T-helper 2 cell treated with Interferon-gamma antibody and Interleukin-4, amounts not matched to agents 100 ng/mL and 5 ng/mL, for 36 hours (primary cell): ENCODE measurements around the gene ARRDC1. TPM values are rescaled to one million over a fixed set of nuclear protein-coding genes. Genes with fewer than 3 reads are reported as not detected.
"Not testable (repeated sequence)": the region's sequence is repeated elsewhere in the genome, so short reads cannot be mapped to it uniquely, and the experiment has no call there.

Experiments used
- intact Hi-C: fragments of 100-400 bp; cut with micrococcal nuclease; formaldehyde crosslinking; loops from one replicate; pipeline ENCODE4 v1.15.1; 2023
- total RNA-seq: library from RNA; stranded (reverse); gene quantifications from 2 replicates; pipeline ENCODE4 v1.2.3, GENCODE V29; 2022

Gene ARRDC1
- total RNA-seq, 1 donor from 2014 or later, result 67.4 TPM

DNA sequence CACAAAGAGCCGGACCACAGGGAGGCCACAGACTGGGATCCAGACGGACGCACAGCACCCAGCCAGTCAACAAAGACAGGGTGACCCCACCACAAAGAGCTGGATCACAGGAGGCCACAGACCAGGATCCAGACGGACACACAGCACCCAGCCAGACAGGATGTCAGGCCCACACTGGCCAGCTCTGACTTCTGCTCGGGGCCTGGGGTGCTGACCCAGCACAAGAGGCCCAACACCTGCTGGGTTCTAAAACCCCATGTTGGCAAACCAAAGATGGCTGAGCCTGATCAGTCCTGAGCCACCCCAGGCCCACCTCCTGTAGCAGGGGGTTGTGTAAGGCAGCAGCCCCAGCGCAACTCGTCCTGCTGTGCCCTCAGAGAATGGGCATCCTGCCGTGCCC, 21.5 kb upstream of the ARRDC1 start:
- intact Hi-C loops, result no loop called here

- intact Hi-C loops, result no loop called here
These were observed 18.6 kb upstream of the ARRDC1 start for GRCh38 chr9:137586854-137587253.

DNA sequence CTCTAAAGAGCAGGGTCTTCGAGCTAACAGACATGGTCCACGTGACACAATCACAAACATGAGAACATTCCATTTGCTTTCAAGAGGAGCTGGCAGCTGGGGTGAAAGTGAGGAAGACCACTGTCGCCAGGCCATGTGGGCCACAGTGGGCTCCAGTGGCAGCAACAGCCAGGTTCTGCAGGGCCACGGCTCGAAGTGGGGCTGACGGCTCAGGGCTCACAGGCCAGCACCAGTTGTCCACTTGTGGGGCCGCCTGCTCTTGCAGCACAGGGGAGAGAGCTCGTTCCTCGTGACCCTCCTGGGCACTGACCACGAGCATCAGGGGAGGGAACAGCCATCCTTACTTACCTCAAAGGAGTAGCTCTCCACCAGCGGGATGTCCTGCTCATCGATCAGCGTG, 17.2 kb upstream of the ARRDC1 start:
- intact Hi-C loops, result no loop called here

DNA sequence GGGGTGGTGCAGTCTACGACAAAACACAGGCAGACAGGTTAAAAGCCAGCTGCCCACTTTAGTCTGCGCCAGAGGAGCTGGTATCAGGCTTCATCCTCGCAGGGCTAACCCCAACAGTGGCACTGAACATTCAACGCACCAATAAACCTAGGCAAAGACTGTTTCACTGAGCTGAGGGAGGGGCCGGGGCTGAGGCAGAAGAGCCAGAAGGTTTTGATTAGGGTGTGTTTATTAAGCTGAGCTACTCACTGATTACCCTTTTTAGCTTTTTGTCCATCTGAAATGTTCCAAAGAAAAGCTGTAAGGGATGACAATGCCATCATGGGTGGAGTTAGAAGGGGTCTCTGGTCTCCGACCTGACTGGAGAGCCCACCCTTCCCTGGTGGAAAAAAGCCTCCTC, 16.6 kb upstream of the ARRDC1 start:
- intact Hi-C loops, result no loop called here

DNA sequence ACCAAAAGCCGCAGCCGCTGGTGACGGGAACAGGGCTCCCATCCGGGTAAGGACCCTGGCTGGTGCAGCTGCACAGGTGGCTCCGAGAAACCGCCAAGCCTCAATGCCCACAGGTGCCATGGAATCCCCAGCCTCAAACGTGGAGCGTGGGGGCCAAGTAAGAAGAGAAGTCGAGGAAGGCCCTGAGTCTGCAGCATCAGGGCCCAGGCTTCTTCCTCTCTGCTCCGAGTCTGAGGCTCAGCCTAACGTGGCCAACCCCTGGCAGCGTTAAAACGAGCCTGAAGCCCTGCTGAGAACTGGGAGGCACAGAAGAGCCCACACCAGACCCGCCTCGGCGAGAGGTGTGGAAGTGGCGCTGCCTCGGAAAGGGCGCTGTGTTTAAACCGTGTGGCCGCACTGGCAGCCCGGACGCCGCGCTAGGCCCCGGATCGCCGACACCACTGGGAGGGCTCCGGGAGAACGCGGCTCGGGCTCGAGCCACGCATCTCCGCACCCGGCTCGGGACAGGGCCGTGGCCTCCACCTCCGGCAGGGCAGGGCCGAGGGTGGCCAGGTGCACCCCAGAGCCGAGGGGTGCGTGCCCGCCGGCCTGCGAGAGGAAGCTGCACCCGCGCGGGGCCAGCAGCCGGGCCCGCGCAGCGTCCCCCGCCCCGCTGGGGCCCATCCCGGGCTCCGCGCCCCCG, 15.9 kb upstream of the ARRDC1 start:
- intact Hi-C loops, result loop anchor here (1.0 kb wide), 4 partner anchors 10 to 38 kb away; partner anchors contain the start of genes ARRDC1, EHMT1 and MRPL41

- intact Hi-C loops, result loop anchor here (1.0 kb wide), 4 partner anchors 11 to 39 kb away; partner anchors contain the start of genes ARRDC1, EHMT1 and MRPL41
These were observed 15.4 kb upstream of the ARRDC1 start for GRCh38 chr9:137590123-137590468.

- intact Hi-C loops, result loop anchor here (1.0 kb wide), 4 partner anchors 11 to 39 kb away; partner anchors contain the start of genes ARRDC1, EHMT1 and MRPL41
These were observed 14.8 kb upstream of the ARRDC1 start, which contains the start of gene ZMYND19 for GRCh38 chr9:137590469-137591383. Gene ZMYND19 (minus strand): TSS chr9:137590512. CDS start chr9:137590263, 249 bp downstream.

- intact Hi-C loops, result no loop called here
These were observed 12.7 kb upstream of the ARRDC1 start for GRCh38 chr9:137592767-137593166.

- intact Hi-C loops, result no loop called here
These were observed 12.3 kb upstream of the ARRDC1 start for GRCh38 chr9:137593176-137593575.

DNA sequence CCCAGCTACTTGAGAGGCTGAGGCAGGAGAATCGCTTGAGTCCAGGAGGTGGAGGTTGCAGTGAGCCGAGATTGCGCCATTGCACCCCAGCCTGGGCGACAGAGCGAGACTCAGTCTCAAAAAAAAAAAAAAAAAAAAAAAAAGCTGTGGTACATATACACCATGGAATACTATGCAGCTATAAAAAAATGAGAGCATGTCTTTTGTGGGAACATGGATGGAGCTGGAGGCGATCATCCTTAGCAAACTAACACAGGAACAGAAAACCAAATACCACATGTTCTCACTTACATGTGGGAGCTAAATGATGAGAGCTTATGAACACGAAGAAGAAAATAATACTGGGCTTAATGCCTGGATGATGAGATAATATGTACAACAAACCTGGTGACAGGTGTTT, 8.9 kb upstream of the ARRDC1 start:
- intact Hi-C loops, result not testable (repeated sequence)

DNA sequence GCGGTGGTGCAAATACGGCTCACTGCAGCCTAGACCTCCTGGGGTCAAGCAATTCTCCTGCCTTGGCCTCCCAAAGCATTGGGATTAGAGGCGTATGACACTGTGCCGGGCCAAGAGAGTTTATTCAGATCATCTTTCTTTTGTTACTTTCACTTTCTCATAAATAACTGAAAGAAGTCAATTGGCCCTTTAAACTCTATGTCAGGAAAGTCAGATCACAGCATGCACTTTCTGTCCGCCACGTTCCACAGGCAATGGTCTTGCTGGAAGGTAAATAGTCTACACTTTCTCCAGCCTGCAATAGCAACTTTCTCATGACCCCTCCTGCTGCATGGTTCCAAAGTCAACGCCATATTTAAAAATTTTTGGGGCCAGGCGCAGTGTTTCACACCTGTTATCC, 6.5 kb upstream of the ARRDC1 start:
- intact Hi-C loops, result no loop called here

DNA sequence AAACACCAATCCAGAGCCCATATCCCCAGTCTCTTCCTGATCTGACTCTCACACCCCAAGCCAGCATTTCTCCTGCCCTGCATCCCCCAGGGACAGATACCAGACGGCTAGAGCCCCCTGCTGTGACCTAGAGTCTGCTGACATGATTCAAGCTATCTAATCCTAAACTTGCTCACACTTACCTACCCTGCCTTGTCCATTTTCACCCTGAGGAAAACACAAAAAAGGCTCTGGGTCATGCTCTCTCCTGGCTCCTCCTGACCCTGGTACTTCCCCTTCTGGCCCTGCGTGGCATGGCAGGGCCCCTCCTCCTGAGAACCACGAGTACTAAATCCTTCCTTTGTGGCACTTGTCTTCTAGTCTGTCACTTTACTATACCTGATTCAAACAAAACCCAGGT, 2.8 kb upstream of the ARRDC1 start:
- intact Hi-C loops, result no loop called here

GRCh38 chr9:137603879-137604278, 1.6 kb upstream of the ARRDC1 start:
- intact Hi-C loops, result loop anchor here (2.0 kb wide), 1 partner anchor 145 kb away; the partner anchor contains the start of gene NSMF

DNA sequence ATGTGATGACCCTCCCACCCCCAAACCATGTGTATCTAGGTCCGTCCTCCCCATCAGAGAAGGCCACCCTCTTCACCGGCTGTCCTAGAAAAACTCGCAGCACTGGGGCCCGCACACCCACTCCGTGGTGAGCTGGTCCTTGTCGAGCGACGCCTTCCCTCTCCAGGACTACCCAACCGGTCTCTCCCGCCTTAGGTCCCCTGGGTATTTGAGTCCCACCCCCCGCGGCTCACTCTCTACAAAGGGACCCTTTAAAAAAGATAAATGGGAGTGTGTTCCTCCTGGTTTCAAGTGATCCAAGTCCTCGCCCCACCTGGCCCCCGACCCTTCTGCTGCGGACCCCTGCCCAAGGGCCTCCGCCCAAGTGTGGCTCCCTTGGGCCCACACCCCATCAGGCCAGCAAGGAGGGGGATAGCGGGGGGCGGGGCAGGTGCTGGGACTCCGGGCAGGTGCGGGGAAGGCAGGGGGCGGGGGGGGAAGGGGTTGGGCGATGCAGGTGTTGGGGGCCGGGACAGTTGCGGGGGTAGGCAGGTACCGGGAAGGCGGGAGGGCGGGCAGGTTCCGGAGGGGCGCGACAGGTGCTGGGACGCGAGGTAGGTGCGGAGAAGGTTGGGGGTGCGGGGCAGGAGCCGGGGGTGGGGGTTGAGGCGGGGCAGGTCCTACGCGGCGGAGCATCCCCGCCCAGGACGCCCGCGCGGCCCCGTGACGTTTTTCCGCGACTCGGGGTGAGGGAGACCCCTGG, 970 bp upstream of the ARRDC1 start:
- intact Hi-C loops, result loop anchor here (1.0 to 5.0 kb wide), 7 partner anchors 14 to 812 kb away; partner anchors contain the start of genes DPH7, EXD3, MRPL41 and NOXA1

GRCh38 chr9:137606005-137606621, 627 bp downstream of the ARRDC1 start:
- intact Hi-C loops, result loop anchor here (5.0 kb wide), 1 partner anchor 814 kb away; the partner anchor contains the start of gene TMEM141

- intact Hi-C loops, result loop anchor here (5.0 kb wide), 1 partner anchor 814 kb away; the partner anchor contains the start of gene TMEM141
These were observed 1.2 kb downstream of the ARRDC1 start for GRCh38 chr9:137606734-137607138.

DNA sequence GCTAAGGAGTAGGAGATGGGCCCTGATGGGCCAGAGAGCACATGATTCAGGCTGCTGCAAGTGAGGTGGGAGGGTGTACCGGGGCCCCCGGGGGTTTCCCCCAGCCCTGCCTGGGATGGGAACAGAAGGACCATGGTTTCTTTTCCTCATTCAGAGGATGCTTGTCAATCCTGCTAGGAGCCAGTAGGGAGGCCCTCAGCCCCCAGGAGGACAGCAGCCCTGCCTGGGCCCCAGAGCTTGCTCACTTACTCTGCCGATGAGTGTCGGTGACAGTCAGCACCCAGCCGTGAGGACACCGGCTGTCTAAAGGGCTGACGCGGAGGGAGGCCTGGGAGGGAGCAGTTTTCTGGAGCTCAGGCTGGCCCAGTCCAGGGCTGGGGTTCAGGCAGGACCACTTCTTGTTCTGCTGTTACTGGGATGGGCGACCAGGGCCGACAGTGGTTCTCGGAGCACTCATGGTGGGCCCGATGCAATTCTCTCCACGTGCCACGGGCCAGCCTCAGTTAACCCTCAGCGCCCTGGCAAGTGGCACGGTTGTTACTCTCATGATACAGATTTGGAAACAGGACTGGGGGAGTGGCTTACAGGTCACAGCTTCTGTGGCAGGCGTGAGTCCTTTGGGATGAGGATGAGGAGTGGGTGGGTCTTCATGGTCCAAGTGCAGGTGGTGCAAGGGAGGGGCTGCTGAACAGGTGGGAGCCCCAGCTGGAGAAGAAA, 1.8 kb downstream of the ARRDC1 start:
- intact Hi-C loops, result loop anchor here (5.0 kb wide), 1 partner anchor 815 kb away; the partner anchor contains the start of gene TMEM141

DNA sequence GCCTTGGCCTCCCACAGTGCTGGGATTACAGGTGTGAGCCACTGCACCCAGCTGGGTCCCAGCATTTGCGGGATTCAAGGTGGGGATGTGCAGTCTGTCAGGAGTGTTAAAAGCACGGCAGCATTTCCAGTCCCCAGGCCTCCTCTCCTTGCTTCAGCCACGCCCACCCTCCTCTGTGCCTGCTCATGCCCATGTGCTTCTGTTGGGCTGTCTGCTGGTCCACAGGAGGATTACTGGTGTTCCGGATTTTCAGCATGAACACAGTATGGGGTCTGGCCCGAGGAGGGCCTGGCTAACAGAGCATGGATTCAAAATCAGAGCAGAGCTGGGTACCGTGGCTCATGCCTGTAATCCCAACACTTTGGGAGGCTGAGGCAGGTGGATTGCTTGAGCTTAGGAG, 5.5 kb downstream of the ARRDC1 start:
- intact Hi-C loops, result no loop called here

- intact Hi-C loops, result no loop called here
These were observed 6.4 kb downstream of the ARRDC1 start for GRCh38 chr9:137611623-137612609.
